Thyroid gland (tissue), 4 donors: ENCODE results near the gene HSD17B4. TPM values are rescaled to one million over a fixed set of nuclear protein-coding genes. Genes with fewer than 3 reads are reported as not detected.

Experiments
- DNase-seq, 2 donors: peaks; one replicate each; pipeline ENCODE4 v3.0.0-alpha.2; 2019
- H3K27ac ChIP-seq, 3 donors: fragments of 200-600 bp; sonication (generic); 1 replicate in 2 of 3; 2 replicates in 1 of 3; pipeline ENCODE4 v1.5.1; 2016 to 2019; ENCODE audit warnings: mild to moderate bottlenecking in 1 of 3, moderate library complexity in 1 of 3
- H3K27me3 ChIP-seq: fragments of 200-600 bp; sonication (generic); one replicate; pipeline ENCODE4 v1.5.1; 2019
- H3K36me3 ChIP-seq, 2 donors: fragments of 200-600 bp; sonication (generic); one replicate each; pipeline ENCODE4 v1.5.1; 2016 to 2019
- H3K4me1 ChIP-seq, 2 donors: fragments of 200-600 bp; sonication (generic); one replicate each; pipeline ENCODE4 v1.5.1; 2017 to 2019
- H3K4me3 ChIP-seq, 3 donors: fragments of 200-600 bp; sonication (generic); replicated peaks in 1 of 3; 1 replicate in 2 of 3; 2 replicates in 1 of 3; pipeline ENCODE4 v1.5.1; 2016; ENCODE audit warnings: mild to moderate bottlenecking in 1 of 3
- H3K9me3 ChIP-seq: fragments of 200-600 bp; sonication (generic); one replicate; pipeline ENCODE4 v1.5.1; 2017
- CTCF ChIP-seq, 6 experiments: fragments of 200-600 bp in 3 of 6; fragments of 450-650 bp in 3 of 6; sonication (generic) in 3 of 6; IDR thresholded peaks; one replicate each; pipeline ENCODE4 v1.5.1; 2016 to 2019; ENCODE audit warnings: antibody characterized with exemption in 6 of 6, mild to moderate bottlenecking in 2 of 6, inconsistent platforms in 1 of 6, moderate library complexity in 1 of 6
- POLR2A ChIP-seq, 2 donors: fragments of 450-650 bp; IDR thresholded peaks; one replicate each; pipeline ENCODE4 v1.6.1; 2017; ENCODE audit warnings: antibody characterized with exemption in 2 of 2, mild to moderate bottlenecking in 2 of 2, moderate library complexity in 1 of 2
- WGBS, 2 donors: methylation state at CpG; one replicate each; pipeline ENCODE4 v1.1.5; 2017; 5-methylcytosine and 5-hydroxymethylcytosine counted together
- intact Hi-C: fragments of 100-400 bp; cut with DNase I; formaldehyde crosslinking; loops from one replicate; pipeline ENCODE4 v1.15.1; 2023
- total RNA-seq, 4 donors: library from RNA; depleted of rRNA; stranded (reverse); fragments of >200 nt; gene quantifications; one replicate each; pipeline ENCODE4 v1.2.3, GENCODE V29; 2016

Gene HSD17B4
- total RNA-seq, 4 donors from 2014 or later, result 334 to 615 (median 467) TPM

- TF ChIP-seq CTCF (IDR thresholded peaks at IDR 0.05) (no peak), POLR2A (IDR thresholded peaks at IDR 0.05) (no peak)
- Histone ChIP-seq H3K4me3 (no peak overlapping the region), H3K27me3 (no peaks in the 10 kb centered on the region), H3K36me3 (no peaks in the 10 kb centered on the region), H3K27ac (no peak overlapping the region), H3K9me3 (no peaks in the 10 kb centered on the region), H3K4me1 (no peaks in the 10 kb centered on the region)
- no peak for DNase-seq
- 94 to 100% methylated on average over 1 of the region's 1 CpG for WGBS, 2 donors
- intact Hi-C loops, result no loop called here
Measured at GRCh38 chr5:119468286-119468685, 16.0 kb downstream of the HSD17B4 start.

- intact Hi-C loops, result no loop called here
- no peak for DNase-seq
- Histone ChIP-seq H3K27ac (no peak overlapping the region), H3K9me3 (no peaks in the 10 kb centered on the region), H3K27me3 (no peaks in the 10 kb centered on the region), H3K4me1 (no peaks in the 10 kb centered on the region), H3K36me3 (no peaks in the 10 kb centered on the region), H3K4me3 (no peak overlapping the region)
- 88 to 92% methylated on average over 3 of the region's 3 CpGs for WGBS, 2 donors
- TF ChIP-seq POLR2A (IDR thresholded peaks at IDR 0.05), result no peak
- TF ChIP-seq CTCF (IDR thresholded peaks at IDR 0.05), result no peak
Measured at GRCh38 chr5:119470105-119470763, 17.9 kb downstream of the HSD17B4 start.

- intact Hi-C loops, result no loop called here
- no peaks in the 10 kb centered on the region for H3K4me1 ChIP-seq
- WGBS, 2 donors, result 54 to 66% methylated on average over 3 of the region's 3 CpGs
Measured at GRCh38 chr5:119470851-119471451, 18.7 kb downstream of the HSD17B4 start.

GRCh38 chr5:119473241-119473640 lies 20.9 kb downstream of the HSD17B4 start:
- 98 to 100% methylated on average over 1 of the region's 1 CpG for WGBS, 2 donors
- Histone ChIP-seq H3K36me3 (peaks cover 8 to 10% of the 10 kb centered on the region in 2 donors), H3K27ac (no peak overlapping the region), H3K27me3 (no peaks in the 10 kb centered on the region), H3K9me3 (no peaks in the 10 kb centered on the region), H3K4me3 (no peak overlapping the region), H3K4me1 (no peaks in the 10 kb centered on the region)
- TF ChIP-seq CTCF (IDR thresholded peaks at IDR 0.05) (no peak), POLR2A (IDR thresholded peaks at IDR 0.05) (no peak)
- intact Hi-C loops, result no loop called here
- no peak for DNase-seq

More at GRCh38 chr5:119470851-119471451, 18.7 kb downstream of the HSD17B4 start:
- Histone ChIP-seq H3K36me3 (no peaks in the 10 kb centered on the region), H3K4me3 (no peak overlapping the region), H3K27ac (no peak overlapping the region), H3K9me3 (no peaks in the 10 kb centered on the region), H3K27me3 (no peaks in the 10 kb centered on the region)
- DNase-seq, result no peak
- TF ChIP-seq POLR2A (IDR thresholded peaks at IDR 0.05), result no peak
- TF ChIP-seq CTCF (IDR thresholded peaks at IDR 0.05), result peak in 4 of 6 experiments; percentile 32 to 62 (median 50)

- TF ChIP-seq CTCF (IDR thresholded peaks at IDR 0.05), result no peak
- TF ChIP-seq POLR2A (IDR thresholded peaks at IDR 0.05), result no peak
- no peaks in the 10 kb centered on the region for H3K4me1 ChIP-seq
- no peaks in the 10 kb centered on the region for H3K9me3 ChIP-seq
- 65 to 71% methylated on average over 1 of the region's 1 CpG for whole genome bisulfite sequencing, 2 donors
- intact Hi-C loops, result no loop called here
- H3K27me3 ChIP-seq, result no peaks in the 10 kb centered on the region
- H3K36me3 ChIP-seq, result peaks cover 10 to 13% of the 10 kb centered on the region in 2 donors
- no peak overlapping the region for H3K27ac ChIP-seq
- no peak overlapping the region for H3K4me3 ChIP-seq
- no peak for DNase-seq
Measured at GRCh38 chr5:119476341-119476740, 24.0 kb downstream of the HSD17B4 start.
